ENCODE data around the gene RAB5A. TPM values are rescaled to one million over a fixed set of nuclear protein-coding genes. Genes with fewer than 3 reads are reported as not detected.
A peak's percentile ranks its signal among the peaks of the same experiment; 100 is the strongest.
"Not testable (repeated sequence)": the region's sequence is repeated elsewhere in the genome, so short reads cannot be mapped to it uniquely, and the experiment has no call there.

Gene RAB5A
- polyA plus RNA-seq (2013): 48.7 TPM

DNA sequence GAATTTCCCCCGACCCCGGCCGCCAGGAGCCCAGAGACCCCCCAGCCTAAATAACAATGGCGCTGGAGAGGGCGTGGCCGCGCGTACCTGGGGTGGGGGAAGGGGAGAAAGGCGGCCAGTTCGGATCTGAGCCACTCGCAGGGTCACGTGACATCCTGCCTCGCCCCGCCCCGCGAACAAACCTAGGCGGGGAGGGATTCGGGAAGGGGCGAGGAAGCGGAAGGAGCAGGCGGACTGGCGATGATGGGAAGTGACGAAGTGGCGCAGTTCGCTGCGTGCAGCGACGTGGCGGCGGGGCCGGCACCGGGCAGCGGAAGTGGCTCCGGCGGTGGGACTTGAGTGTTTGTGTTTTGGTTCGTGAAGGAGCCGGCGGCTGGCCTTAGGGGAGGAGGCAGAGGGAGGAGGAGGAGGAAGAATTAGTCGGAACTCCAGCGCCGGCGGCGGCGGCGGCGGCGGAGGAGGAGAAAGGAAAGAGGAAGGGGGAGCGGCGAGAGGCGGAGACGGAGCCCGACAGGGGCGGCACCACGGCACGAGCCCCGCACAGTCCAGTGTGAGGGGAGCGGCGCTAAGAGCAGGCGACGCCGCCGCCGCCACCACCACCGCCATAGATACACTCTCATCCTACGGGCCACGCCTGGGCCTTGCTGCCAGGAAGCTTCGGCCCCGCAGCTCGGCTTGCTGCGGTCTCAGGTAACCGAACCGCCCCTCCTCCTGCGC lies at the start of gene RAB5A:
TSS of gene RAB5A (plus strand) at position 266 of the 717 bp plus-strand sequence. CDS start 3,802 bp downstream, outside the sequence.
- ChIA-PET POLR2A (interaction anchor here (0.5 to 0.9 kb wide), 4 partner anchors 17 to 175 kb away, joined by 3 to 4 read pairs (median 3); no protein-coding TSS in a partner anchor), CTCF (interaction anchor here (1.0 kb wide), 1 partner anchor 61 kb away, joined by 3 read pairs; no protein-coding TSS in a partner anchor)
- peaks cover 3 to 12% (median 7%) of the 10 kb centered on the region in 4 experiments for H3K36me3 ChIP-seq (ENCODE audit: control insufficient read depth in 4 of 4, insufficient read depth in 4 of 4, low read length in 3 of 4)
- peak; percentile 98 to 99 (median 98) for DNase-seq
- H3K4me3 ChIP-seq (ENCODE audit: control insufficient read depth in 1 of 7, extremely low read depth in 1 of 7, insufficient read depth in 4 of 7, low read depth in 2 of 7, low read length in 6 of 7): peak within 1 kb of the TSS; percentile 83 to 98 (median 97)
- H3K9me3 ChIP-seq (ENCODE audit: control extremely low read depth in 1 of 5, control insufficient read depth in 4 of 5, insufficient read depth in 2 of 5, low read depth in 1 of 5, low read length in 4 of 5): no peaks in the 10 kb centered on the region
- peaks cover 3 to 24% (median 20%) of the 10 kb centered on the region in 4 experiments for H3K4me1 ChIP-seq (ENCODE audit: control extremely low read depth in 1 of 4, control insufficient read depth in 4 of 4, insufficient read depth in 4 of 4, low read length in 3 of 4)
- peak within 1 kb of the TSS; percentile 92 to 95 for H3K27ac ChIP-seq (ENCODE audit: insufficient read depth in 1 of 2, low read depth in 1 of 2, low read length in 2 of 2, poor library complexity in 1 of 2, severe bottlenecking in 2 of 2)
- 0% methylated on average over 46 of the region's 73 CpGs for WGBS (ENCODE audit: insufficient coverage)
- no peaks in the 10 kb centered on the region for H3K27me3 ChIP-seq (replicated peaks in 2 of 5; ENCODE audit: control insufficient read depth in 4 of 5, insufficient read depth in 5 of 5, low read length in 4 of 5)

- ChIA-PET CTCF (interaction anchor here (0.9 kb wide), 1 partner anchor 14 kb away, joined by 3 read pairs; no protein-coding TSS in a partner anchor), POLR2A (no interaction called here)
- H3K27ac ChIP-seq (ENCODE audit: insufficient read depth in 1 of 2, low read depth in 1 of 2, low read length in 2 of 2, poor library complexity in 1 of 2, severe bottlenecking in 2 of 2): no peak overlapping the region
- H3K36me3 ChIP-seq (ENCODE audit: control insufficient read depth in 4 of 4, insufficient read depth in 4 of 4, low read length in 3 of 4): no peaks in the 10 kb centered on the region
- peaks cover 0 to 7% (median 1%) of the 10 kb centered on the region in 4 experiments for H3K4me1 ChIP-seq (ENCODE audit: control extremely low read depth in 1 of 4, control insufficient read depth in 4 of 4, insufficient read depth in 4 of 4, low read length in 3 of 4)
- no peaks in the 10 kb centered on the region for H3K9me3 ChIP-seq (ENCODE audit: control extremely low read depth in 1 of 5, control insufficient read depth in 4 of 5, insufficient read depth in 2 of 5, low read depth in 1 of 5, low read length in 4 of 5)
- 100% methylated on average over 1 of the region's 2 CpGs for WGBS (ENCODE audit: insufficient coverage)
- no peaks in the 10 kb centered on the region for H3K27me3 ChIP-seq (replicated peaks in 2 of 5; ENCODE audit: control insufficient read depth in 4 of 5, insufficient read depth in 5 of 5, low read length in 4 of 5)
- no peak overlapping the region for H3K4me3 ChIP-seq (ENCODE audit: control insufficient read depth in 1 of 7, extremely low read depth in 1 of 7, insufficient read depth in 4 of 7, low read depth in 2 of 7, low read length in 6 of 7)
- no peak for DNase-seq
These were observed 48.2 kb upstream of the RAB5A start for GRCh38 chr3:19898721-19899120.

DNA sequence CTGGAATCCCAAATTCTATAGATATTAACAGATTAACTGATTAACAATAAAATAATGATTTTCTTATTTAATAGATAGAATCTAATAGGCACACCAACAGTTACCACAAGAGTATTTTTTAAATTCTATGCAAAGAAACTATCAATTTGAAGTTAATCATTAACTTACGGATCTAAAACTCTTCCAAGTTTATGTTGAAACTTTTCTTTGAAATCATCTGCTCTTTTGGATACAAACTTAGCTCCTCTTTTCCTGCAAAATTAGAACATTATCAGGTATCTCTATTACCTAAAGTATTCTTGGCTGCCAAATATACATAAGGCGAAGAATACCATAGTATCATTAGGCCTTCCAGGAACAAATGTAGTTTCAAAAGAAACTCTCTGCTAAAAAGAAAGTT lies 47.6 kb upstream of the RAB5A start:
- 100% methylated on average over 1 of the region's 2 CpGs for WGBS (ENCODE audit: insufficient coverage)
- Histone ChIP-seq H3K36me3 (ENCODE audit: control insufficient read depth in 4 of 4, insufficient read depth in 4 of 4, low read length in 3 of 4) (no peaks in the 10 kb centered on the region), H3K9me3 (ENCODE audit: control extremely low read depth in 1 of 5, control insufficient read depth in 4 of 5, insufficient read depth in 2 of 5, low read depth in 1 of 5, low read length in 4 of 5) (no peaks in the 10 kb centered on the region), H3K27me3 (replicated peaks in 2 of 5; ENCODE audit: control insufficient read depth in 4 of 5, insufficient read depth in 5 of 5, low read length in 4 of 5) (no peaks in the 10 kb centered on the region), H3K4me1 (ENCODE audit: control extremely low read depth in 1 of 4, control insufficient read depth in 4 of 4, insufficient read depth in 4 of 4, low read length in 3 of 4) (peaks cover 0 to 7% (median 1%) of the 10 kb centered on the region in 4 experiments), H3K27ac (ENCODE audit: insufficient read depth in 1 of 2, low read depth in 1 of 2, low read length in 2 of 2, poor library complexity in 1 of 2, severe bottlenecking in 2 of 2) (no peak overlapping the region), H3K4me3 (ENCODE audit: control insufficient read depth in 1 of 7, extremely low read depth in 1 of 7, insufficient read depth in 4 of 7, low read depth in 2 of 7, low read length in 6 of 7) (no peak overlapping the region)
- DNase-seq: no peak
- CTCF ChIA-PET: no interaction called here
- POLR2A ChIA-PET: no interaction called here

DNA sequence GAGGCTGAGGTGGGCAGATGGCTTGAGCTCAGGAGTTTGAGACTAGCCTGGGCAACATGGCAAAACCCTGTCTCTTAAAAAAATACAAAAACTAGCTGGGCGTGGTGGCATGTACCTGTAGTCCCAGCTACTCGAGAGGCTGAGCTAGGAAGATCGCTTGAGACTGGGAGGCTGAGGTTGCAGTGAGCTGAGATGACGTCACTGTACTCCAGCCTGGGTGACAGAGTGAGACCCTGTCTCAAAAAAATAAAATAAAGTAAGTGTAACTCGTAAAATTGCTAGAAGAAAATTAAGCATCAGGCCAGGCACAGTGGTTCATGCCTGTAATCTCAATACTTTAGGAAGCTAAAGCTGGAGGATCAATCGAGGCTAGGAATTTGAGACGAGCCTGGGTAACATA lies 47.1 kb upstream of the RAB5A start:
- POLR2A ChIA-PET; H3K36me3 ChIP-seq (ENCODE audit: control insufficient read depth in 4 of 4, insufficient read depth in 4 of 4, low read length in 3 of 4); DNase-seq; H3K9me3 ChIP-seq (ENCODE audit: control extremely low read depth in 1 of 5, control insufficient read depth in 4 of 5, insufficient read depth in 2 of 5, low read depth in 1 of 5, low read length in 4 of 5); CTCF ChIA-PET; H3K4me1 ChIP-seq (ENCODE audit: control extremely low read depth in 1 of 4, control insufficient read depth in 4 of 4, insufficient read depth in 4 of 4, low read length in 3 of 4); H3K27ac ChIP-seq (ENCODE audit: insufficient read depth in 1 of 2, low read depth in 1 of 2, low read length in 2 of 2, poor library complexity in 1 of 2, severe bottlenecking in 2 of 2); H3K27me3 ChIP-seq (replicated peaks in 2 of 5; ENCODE audit: control insufficient read depth in 4 of 5, insufficient read depth in 5 of 5, low read length in 4 of 5); H3K4me3 ChIP-seq (ENCODE audit: control insufficient read depth in 1 of 7, extremely low read depth in 1 of 7, insufficient read depth in 4 of 7, low read depth in 2 of 7, low read length in 6 of 7): not testable (repeated sequence)
- 100% methylated on average over 5 of the region's 7 CpGs for WGBS (ENCODE audit: insufficient coverage)

GRCh38 chr3:19901337-19901736 lies 45.6 kb upstream of the RAB5A start:
- ChIA-PET POLR2A (no interaction called here), CTCF (interaction anchor here (1.0 to 1.3 kb wide), 2 partner anchors 9 to 15 kb away, joined by 3 to 4 read pairs; no protein-coding TSS in a partner anchor)
- DNase-seq: peak in 2 of 3 donors; percentile 6 to 16
- no peak overlapping the region for H3K27ac ChIP-seq (ENCODE audit: insufficient read depth in 1 of 2, low read depth in 1 of 2, low read length in 2 of 2, poor library complexity in 1 of 2, severe bottlenecking in 2 of 2)
- H3K4me3 ChIP-seq (ENCODE audit: control insufficient read depth in 1 of 7, extremely low read depth in 1 of 7, insufficient read depth in 4 of 7, low read depth in 2 of 7, low read length in 6 of 7): no peak overlapping the region
- H3K4me1 ChIP-seq (ENCODE audit: control extremely low read depth in 1 of 4, control insufficient read depth in 4 of 4, insufficient read depth in 4 of 4, low read length in 3 of 4): peaks cover 0 to 7% (median 1%) of the 10 kb centered on the region in 4 experiments
- H3K36me3 ChIP-seq (ENCODE audit: control insufficient read depth in 4 of 4, insufficient read depth in 4 of 4, low read length in 3 of 4): no peaks in the 10 kb centered on the region
- H3K9me3 ChIP-seq (ENCODE audit: control extremely low read depth in 1 of 5, control insufficient read depth in 4 of 5, insufficient read depth in 2 of 5, low read depth in 1 of 5, low read length in 4 of 5): no peaks in the 10 kb centered on the region
- no CpG with 5 or more reads among the region's 5 CpGs for WGBS (ENCODE audit: insufficient coverage)
- H3K27me3 ChIP-seq (replicated peaks in 2 of 5; ENCODE audit: control insufficient read depth in 4 of 5, insufficient read depth in 5 of 5, low read length in 4 of 5): no peaks in the 10 kb centered on the region

GRCh38 chr3:19901918-19902317 lies 45.0 kb upstream of the RAB5A start:
- ChIA-PET CTCF (interaction anchor here (1.0 to 1.3 kb wide), 2 partner anchors 10 to 16 kb away, joined by 3 to 4 read pairs; no protein-coding TSS in a partner anchor), POLR2A (no interaction called here)
- no peaks in the 10 kb centered on the region for H3K36me3 ChIP-seq (ENCODE audit: control insufficient read depth in 4 of 4, insufficient read depth in 4 of 4, low read length in 3 of 4)
- H3K9me3 ChIP-seq (ENCODE audit: control extremely low read depth in 1 of 5, control insufficient read depth in 4 of 5, insufficient read depth in 2 of 5, low read depth in 1 of 5, low read length in 4 of 5): no peaks in the 10 kb centered on the region
- H3K4me3 ChIP-seq (ENCODE audit: control insufficient read depth in 1 of 7, extremely low read depth in 1 of 7, insufficient read depth in 4 of 7, low read depth in 2 of 7, low read length in 6 of 7): no peak overlapping the region
- WGBS (ENCODE audit: insufficient coverage): 51% methylated on average over 4 of the region's 4 CpGs
- no peaks in the 10 kb centered on the region for H3K27me3 ChIP-seq (replicated peaks in 2 of 5; ENCODE audit: control insufficient read depth in 4 of 5, insufficient read depth in 5 of 5, low read length in 4 of 5)
- DNase-seq: peak; percentile 11 to 59 (median 53)
- H3K4me1 ChIP-seq (ENCODE audit: control extremely low read depth in 1 of 4, control insufficient read depth in 4 of 4, insufficient read depth in 4 of 4, low read length in 3 of 4): peaks cover 0 to 7% (median 1%) of the 10 kb centered on the region in 4 experiments
- no peak overlapping the region for H3K27ac ChIP-seq (ENCODE audit: insufficient read depth in 1 of 2, low read depth in 1 of 2, low read length in 2 of 2, poor library complexity in 1 of 2, severe bottlenecking in 2 of 2)

DNA sequence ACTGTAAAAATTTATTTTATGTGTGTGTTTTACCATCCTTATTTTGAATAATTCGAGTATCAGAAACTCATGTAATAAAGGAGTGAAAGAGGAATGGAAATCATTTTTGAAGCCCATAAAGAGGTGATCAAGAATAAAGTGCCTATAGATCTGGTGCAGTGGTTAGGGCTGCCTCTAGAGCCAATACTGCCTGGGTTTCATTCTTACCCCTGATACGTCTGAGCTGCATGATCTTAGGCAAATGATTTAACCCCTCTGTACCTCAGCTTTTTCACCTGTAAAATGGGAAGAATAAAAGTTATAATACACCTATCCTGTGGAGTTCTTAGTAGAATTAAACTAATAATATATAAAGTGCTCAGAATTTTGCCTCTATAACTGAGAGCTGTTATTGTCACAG lies 43.2 kb upstream of the RAB5A start:
- Histone ChIP-seq H3K9me3 (ENCODE audit: control extremely low read depth in 1 of 5, control insufficient read depth in 4 of 5, insufficient read depth in 2 of 5, low read depth in 1 of 5, low read length in 4 of 5) (no peaks in the 10 kb centered on the region), H3K4me3 (ENCODE audit: control insufficient read depth in 1 of 7, extremely low read depth in 1 of 7, insufficient read depth in 4 of 7, low read depth in 2 of 7, low read length in 6 of 7) (no peak overlapping the region), H3K27me3 (replicated peaks in 2 of 5; ENCODE audit: control insufficient read depth in 4 of 5, insufficient read depth in 5 of 5, low read length in 4 of 5) (no peaks in the 10 kb centered on the region), H3K4me1 (ENCODE audit: control extremely low read depth in 1 of 4, control insufficient read depth in 4 of 4, insufficient read depth in 4 of 4, low read length in 3 of 4) (peaks cover 0 to 7% (median 1%) of the 10 kb centered on the region in 4 experiments), H3K36me3 (ENCODE audit: control insufficient read depth in 4 of 4, insufficient read depth in 4 of 4, low read length in 3 of 4) (no peaks in the 10 kb centered on the region), H3K27ac (ENCODE audit: insufficient read depth in 1 of 2, low read depth in 1 of 2, low read length in 2 of 2, poor library complexity in 1 of 2, severe bottlenecking in 2 of 2) (no peak overlapping the region)
- WGBS (ENCODE audit: insufficient coverage): 100% methylated on average over 1 of the region's 2 CpGs
- DNase-seq: no peak
- CTCF ChIA-PET: no interaction called here
- POLR2A ChIA-PET: no interaction called here

All from common myeloid progenitor, CD34-positive (primary cell).